ENCODE data around the gene LHPP.

DNA sequence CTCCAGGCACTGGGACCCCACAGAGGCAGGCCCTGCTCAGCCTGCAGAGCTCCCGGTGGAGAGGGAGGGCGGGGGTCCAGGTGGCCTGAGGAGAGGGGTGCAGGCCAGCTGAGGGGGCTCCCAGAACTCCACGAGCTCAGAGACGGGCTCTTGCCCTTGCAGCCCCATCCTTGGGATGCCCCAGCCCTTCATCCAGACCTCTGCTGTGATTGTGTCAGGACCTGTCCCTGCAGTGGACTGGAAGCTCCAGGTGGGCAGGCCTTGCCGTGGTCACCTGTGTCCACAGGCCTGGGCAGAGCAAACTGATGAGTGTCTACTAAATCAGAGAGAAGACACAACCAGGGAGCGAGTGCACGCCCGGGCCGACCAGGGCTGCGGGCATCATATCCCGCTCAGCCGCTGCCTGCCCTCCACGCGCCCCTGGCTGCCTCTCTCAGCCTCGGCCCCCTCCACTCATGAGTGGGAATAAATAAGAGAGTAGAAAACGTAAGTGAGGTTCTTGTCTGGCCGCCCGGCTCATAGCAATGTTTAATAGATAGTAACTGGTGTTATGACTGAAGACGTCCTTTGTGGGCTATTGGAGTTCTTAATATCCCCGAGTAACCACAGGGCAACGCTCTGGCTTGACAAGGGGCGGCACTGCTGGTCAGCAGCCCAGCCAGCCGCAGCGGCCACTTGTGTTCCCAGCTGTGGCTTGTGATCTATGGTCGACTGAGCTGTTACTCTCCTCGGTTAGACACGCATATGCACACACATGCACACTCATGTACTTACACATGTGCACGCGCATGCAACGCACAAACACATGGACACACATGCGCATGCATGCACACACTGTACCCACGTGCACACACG is 105.6 kb downstream of the LHPP start:
- TF ChIP-seq, protein P1, sequence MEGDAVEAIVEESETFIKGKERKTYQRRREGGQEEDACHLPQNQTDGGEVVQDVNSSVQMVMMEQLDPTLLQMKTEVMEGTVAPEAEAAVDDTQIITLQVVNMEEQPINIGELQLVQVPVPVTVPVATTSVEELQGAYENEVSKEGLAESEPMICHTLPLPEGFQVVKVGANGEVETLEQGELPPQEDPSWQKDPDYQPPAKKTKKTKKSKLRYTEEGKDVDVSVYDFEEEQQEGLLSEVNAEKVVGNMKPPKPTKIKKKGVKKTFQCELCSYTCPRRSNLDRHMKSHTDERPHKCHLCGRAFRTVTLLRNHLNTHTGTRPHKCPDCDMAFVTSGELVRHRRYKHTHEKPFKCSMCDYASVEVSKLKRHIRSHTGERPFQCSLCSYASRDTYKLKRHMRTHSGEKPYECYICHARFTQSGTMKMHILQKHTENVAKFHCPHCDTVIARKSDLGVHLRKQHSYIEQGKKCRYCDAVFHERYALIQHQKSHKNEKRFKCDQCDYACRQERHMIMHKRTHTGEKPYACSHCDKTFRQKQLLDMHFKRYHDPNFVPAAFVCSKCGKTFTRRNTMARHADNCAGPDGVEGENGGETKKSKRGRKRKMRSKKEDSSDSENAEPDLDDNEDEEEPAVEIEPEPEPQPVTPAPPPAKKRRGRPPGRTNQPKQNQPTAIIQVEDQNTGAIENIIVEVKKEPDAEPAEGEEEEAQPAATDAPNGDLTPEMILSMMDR (IDR thresholded peaks at IDR 0.05), result no peak
- TF ChIP-seq POLR2A (IDR thresholded peaks at IDR 0.05), result no peak
